ENCODE data around the gene CELF4.

Gene CELF4

DNA sequence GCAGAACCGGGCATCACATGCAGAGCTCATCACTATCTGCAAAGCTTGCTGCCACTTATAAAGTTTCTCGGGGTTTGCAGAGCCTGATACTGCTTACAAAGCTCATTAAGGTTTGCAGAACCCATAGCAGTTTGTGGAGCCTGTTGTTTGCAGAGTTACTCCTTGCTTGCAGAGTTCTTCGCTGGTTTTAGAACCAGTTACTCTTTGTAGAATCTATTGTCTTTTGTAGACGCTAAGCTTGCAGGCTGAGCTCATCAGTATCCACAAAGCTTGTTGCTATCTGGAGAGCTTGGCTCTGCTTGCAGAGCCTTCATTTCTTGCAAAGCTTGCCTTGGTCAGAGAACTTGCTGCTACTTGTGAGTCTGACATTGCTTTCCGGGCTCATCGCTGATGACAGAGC lies 106.9 kb downstream of the CELF4 start:
- H3K9me3 ChIP-seq (ENCODE audit: insufficient read depth, low read length, severe bottlenecking) = no peaks in the 10 kb centered on the region
- no peaks in the 10 kb centered on the region for H3K27me3 ChIP-seq (ENCODE audit: insufficient read depth, low read length, poor library complexity)
- H3K4me3 ChIP-seq (ENCODE audit: low read depth in 1 of 2, low read length in 2 of 2) = no peak overlapping the region
- H3K4me2 ChIP-seq (ENCODE audit: insufficient read depth, low read length) = no peak overlapping the region
- H3K36me3 ChIP-seq (ENCODE audit: insufficient read depth, low read length) = no peaks in the 10 kb centered on the region
- H3K4me1 ChIP-seq (ENCODE audit: insufficient read depth, low read length) = no peaks in the 10 kb centered on the region
- DNase-seq (no peak), ATAC-seq (ENCODE audit: insufficient read depth, low read depth) (no peak)
- TF ChIP-seq, protein P1, sequence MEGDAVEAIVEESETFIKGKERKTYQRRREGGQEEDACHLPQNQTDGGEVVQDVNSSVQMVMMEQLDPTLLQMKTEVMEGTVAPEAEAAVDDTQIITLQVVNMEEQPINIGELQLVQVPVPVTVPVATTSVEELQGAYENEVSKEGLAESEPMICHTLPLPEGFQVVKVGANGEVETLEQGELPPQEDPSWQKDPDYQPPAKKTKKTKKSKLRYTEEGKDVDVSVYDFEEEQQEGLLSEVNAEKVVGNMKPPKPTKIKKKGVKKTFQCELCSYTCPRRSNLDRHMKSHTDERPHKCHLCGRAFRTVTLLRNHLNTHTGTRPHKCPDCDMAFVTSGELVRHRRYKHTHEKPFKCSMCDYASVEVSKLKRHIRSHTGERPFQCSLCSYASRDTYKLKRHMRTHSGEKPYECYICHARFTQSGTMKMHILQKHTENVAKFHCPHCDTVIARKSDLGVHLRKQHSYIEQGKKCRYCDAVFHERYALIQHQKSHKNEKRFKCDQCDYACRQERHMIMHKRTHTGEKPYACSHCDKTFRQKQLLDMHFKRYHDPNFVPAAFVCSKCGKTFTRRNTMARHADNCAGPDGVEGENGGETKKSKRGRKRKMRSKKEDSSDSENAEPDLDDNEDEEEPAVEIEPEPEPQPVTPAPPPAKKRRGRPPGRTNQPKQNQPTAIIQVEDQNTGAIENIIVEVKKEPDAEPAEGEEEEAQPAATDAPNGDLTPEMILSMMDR (IDR thresholded peaks at IDR 0.05; ENCODE audit: borderline replicate concordance, extremely low read depth, low read length, poor library complexity, severe bottlenecking) = no peak
- TF ChIP-seq EZH2 (IDR thresholded peaks at IDR 0.05; ENCODE audit: borderline replicate concordance, low read depth, low read length, severe bottlenecking) = no peak
- H3K9ac ChIP-seq (ENCODE audit: low read depth, low read length) = no peak overlapping the region
- no peak overlapping the region for H2AFZ ChIP-seq (ENCODE audit: low read depth, low read length)
- H4K20me1 ChIP-seq (ENCODE audit: insufficient read depth, low read length) = no peaks in the 10 kb centered on the region
- H3K79me2 ChIP-seq (ENCODE audit: insufficient read depth, low read length) = no peaks in the 10 kb centered on the region
- H3K27ac ChIP-seq (ENCODE audit: low read length) = no peak overlapping the region

DNA sequence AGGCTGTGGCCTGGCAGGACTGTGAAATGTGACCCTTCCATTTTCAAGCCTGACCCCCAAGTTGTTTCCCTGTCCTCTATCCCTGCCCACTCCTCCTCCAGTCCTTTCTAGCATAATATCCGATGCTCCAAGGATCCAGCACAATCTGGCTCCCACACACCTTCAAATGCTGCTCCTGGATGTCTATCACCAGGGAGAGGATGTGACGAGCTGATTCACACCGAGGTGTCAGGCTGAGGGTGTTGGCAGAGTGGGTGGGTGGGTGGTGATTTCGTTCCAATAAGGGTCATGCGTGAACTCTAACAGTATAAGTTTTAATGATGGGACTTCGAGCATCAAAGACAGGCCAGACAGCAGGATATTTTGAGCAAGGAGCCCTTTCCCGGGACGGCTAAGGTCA lies 107.8 kb downstream of the CELF4 start:
- Histone ChIP-seq H3K4me2 (ENCODE audit: insufficient read depth, low read length) (no peak overlapping the region), H3K4me1 (ENCODE audit: insufficient read depth, low read length) (no peaks in the 10 kb centered on the region), H3K36me3 (ENCODE audit: insufficient read depth, low read length) (no peaks in the 10 kb centered on the region), H3K9ac (ENCODE audit: low read depth, low read length) (no peak overlapping the region), H4K20me1 (ENCODE audit: insufficient read depth, low read length) (no peaks in the 10 kb centered on the region), H3K27me3 (ENCODE audit: insufficient read depth, low read length, poor library complexity) (no peaks in the 10 kb centered on the region), H3K9me3 (ENCODE audit: insufficient read depth, low read length, severe bottlenecking) (no peaks in the 10 kb centered on the region), H2AFZ (ENCODE audit: low read depth, low read length) (no peak overlapping the region), H3K4me3 (ENCODE audit: low read depth in 1 of 2, low read length in 2 of 2) (no peak overlapping the region), H3K27ac (ENCODE audit: low read length) (no peak overlapping the region), H3K79me2 (ENCODE audit: insufficient read depth, low read length) (no peaks in the 10 kb centered on the region)
- TF ChIP-seq EZH2 (IDR thresholded peaks at IDR 0.05; ENCODE audit: borderline replicate concordance, low read depth, low read length, severe bottlenecking) = no peak
- TF ChIP-seq, protein P1 (IDR thresholded peaks at IDR 0.05; ENCODE audit: borderline replicate concordance, extremely low read depth, low read length, poor library complexity, severe bottlenecking) = no peak
- ATAC-seq (ENCODE audit: insufficient read depth, low read depth) (no peak), DNase-seq (no peak)

DNA sequence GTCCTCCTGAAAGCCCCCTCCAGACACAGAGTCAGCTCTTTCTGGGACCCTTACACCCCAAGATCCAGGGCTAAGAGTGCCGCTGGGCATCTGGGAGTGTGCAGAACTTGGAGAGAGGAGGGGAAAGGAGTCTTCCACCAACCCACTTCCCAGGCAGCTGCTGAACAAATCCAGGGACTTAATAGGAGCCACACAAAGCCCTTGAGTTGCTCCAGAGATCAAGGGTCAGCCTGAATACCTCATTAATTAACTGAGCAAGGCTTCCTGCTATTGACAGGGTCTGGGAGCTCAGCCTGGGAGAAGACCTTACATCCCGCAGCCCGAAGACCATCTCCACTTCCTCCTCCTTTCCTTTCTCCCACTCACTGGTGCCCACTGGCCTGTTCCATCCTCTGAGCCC lies 108.3 kb downstream of the CELF4 start:
- H3K4me1 ChIP-seq (ENCODE audit: insufficient read depth, low read length) = no peaks in the 10 kb centered on the region
- no peak overlapping the region for H3K27ac ChIP-seq (ENCODE audit: low read length)
- H3K9me3 ChIP-seq (ENCODE audit: insufficient read depth, low read length, severe bottlenecking) = no peaks in the 10 kb centered on the region
- no peak overlapping the region for H3K9ac ChIP-seq (ENCODE audit: low read depth, low read length)
- DNase-seq (no peak), ATAC-seq (ENCODE audit: insufficient read depth, low read depth) (no peak)
- H4K20me1 ChIP-seq (ENCODE audit: insufficient read depth, low read length) = no peaks in the 10 kb centered on the region
- TF ChIP-seq, protein P1 (IDR thresholded peaks at IDR 0.05; ENCODE audit: borderline replicate concordance, extremely low read depth, low read length, poor library complexity, severe bottlenecking) = no peak
- TF ChIP-seq EZH2 (IDR thresholded peaks at IDR 0.05; ENCODE audit: borderline replicate concordance, low read depth, low read length, severe bottlenecking) = no peak
- no peak overlapping the region for H3K4me2 ChIP-seq (ENCODE audit: insufficient read depth, low read length)
- no peak overlapping the region for H3K4me3 ChIP-seq (ENCODE audit: low read depth in 1 of 2, low read length in 2 of 2)
- no peaks in the 10 kb centered on the region for H3K79me2 ChIP-seq (ENCODE audit: insufficient read depth, low read length)
- no peaks in the 10 kb centered on the region for H3K27me3 ChIP-seq (ENCODE audit: insufficient read depth, low read length, poor library complexity)
- no peak overlapping the region for H2AFZ ChIP-seq (ENCODE audit: low read depth, low read length)
- no peaks in the 10 kb centered on the region for H3K36me3 ChIP-seq (ENCODE audit: insufficient read depth, low read length)

DNA sequence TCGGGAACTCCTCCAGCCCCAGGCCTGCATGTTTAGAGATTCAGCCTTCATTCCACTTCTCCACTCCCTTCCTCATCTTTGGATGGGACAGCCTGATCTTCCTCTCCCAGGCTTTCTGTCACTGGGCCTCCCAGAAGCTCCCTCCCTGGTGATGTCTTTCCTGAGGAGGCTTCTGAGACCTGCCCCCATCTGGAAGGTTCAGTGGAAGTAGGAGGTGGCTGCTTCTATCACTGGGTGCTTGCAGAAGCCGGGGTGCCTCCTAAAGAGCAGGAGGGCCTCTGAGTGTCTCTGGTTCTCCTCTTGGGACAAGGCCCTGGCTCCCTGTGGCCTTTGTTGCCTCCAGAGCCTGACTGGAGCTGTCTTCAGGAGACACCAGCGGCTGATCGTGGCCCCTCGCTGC lies 108.7 kb downstream of the CELF4 start:
- no peaks in the 10 kb centered on the region for H4K20me1 ChIP-seq (ENCODE audit: insufficient read depth, low read length)
- H3K4me1 ChIP-seq (ENCODE audit: insufficient read depth, low read length) = no peaks in the 10 kb centered on the region
- H3K27me3 ChIP-seq (ENCODE audit: insufficient read depth, low read length, poor library complexity) = no peaks in the 10 kb centered on the region
- H3K79me2 ChIP-seq (ENCODE audit: insufficient read depth, low read length) = no peaks in the 10 kb centered on the region
- H3K4me3 ChIP-seq (ENCODE audit: low read depth in 1 of 2, low read length in 2 of 2) = no peak overlapping the region
- no peaks in the 10 kb centered on the region for H3K9me3 ChIP-seq (ENCODE audit: insufficient read depth, low read length, severe bottlenecking)
- H3K4me2 ChIP-seq (ENCODE audit: insufficient read depth, low read length) = no peak overlapping the region
- TF ChIP-seq, protein P1 (IDR thresholded peaks at IDR 0.05; ENCODE audit: borderline replicate concordance, extremely low read depth, low read length, poor library complexity, severe bottlenecking) = no peak
- TF ChIP-seq EZH2 (IDR thresholded peaks at IDR 0.05; ENCODE audit: borderline replicate concordance, low read depth, low read length, severe bottlenecking) = no peak
- no peak overlapping the region for H3K9ac ChIP-seq (ENCODE audit: low read depth, low read length)
- H3K27ac ChIP-seq (ENCODE audit: low read length) = no peak overlapping the region
- DNase-seq (no peak), ATAC-seq (ENCODE audit: insufficient read depth, low read depth) (no peak)
- no peaks in the 10 kb centered on the region for H3K36me3 ChIP-seq (ENCODE audit: insufficient read depth, low read length)
- H2AFZ ChIP-seq (ENCODE audit: low read depth, low read length) = no peak overlapping the region

Measured in DND-41 (cell line).